Measurements from ENCODE around the gene CYSLTR2. TPM values are rescaled to one million over a fixed set of nuclear protein-coding genes. Genes with fewer than 3 reads are reported as not detected.
"Not testable (repeated sequence)": the region's sequence is repeated elsewhere in the genome, so short reads cannot be mapped to it uniquely, and the experiment has no call there.

The CYSLTR2 gene
- total RNA-seq, 2 donors from 2014 or later = 0.59 to 0.74 TPM

DNA sequence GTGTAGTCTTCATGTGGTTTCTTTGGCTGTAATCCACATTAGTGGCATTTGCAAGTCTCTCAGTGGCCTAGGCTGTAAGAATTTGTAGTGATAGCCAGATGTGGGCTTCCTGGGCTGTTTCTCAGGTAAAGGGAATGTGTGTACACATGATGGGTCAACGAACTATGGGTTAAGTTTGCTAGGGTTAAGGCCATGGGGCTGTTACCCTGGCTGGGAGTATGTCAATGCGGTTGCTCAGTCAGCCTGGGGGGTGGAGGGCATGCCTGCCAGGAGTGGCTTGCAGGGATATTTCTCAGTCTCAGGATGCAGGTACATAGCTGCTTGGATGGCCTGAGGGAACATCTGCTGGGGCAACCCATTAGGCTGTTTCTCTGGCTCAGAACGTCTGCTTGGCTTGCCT is 13.4 kb downstream of the CYSLTR2 start:
- TF ChIP-seq CTCF (IDR thresholded peaks at IDR 0.05) (no peak), POLR2AphosphoS5 (IDR thresholded peaks at IDR 0.05) (no peak), POLR2A (IDR thresholded peaks at IDR 0.05) (no peak)
- Histone ChIP-seq H3K36me3 (no peaks in the 10 kb centered on the region), H3K27me3 (replicated peaks; ENCODE audit: insufficient read depth) (no peaks in the 10 kb centered on the region), H3K4me1 (replicated peaks) (no peaks in the 10 kb centered on the region), H3K9me3 (no peaks in the 10 kb centered on the region), H3K27ac (no peak overlapping the region), H3K4me3 (no peak overlapping the region)
- DNase-seq (ENCODE audit: low spot score) = no peak
- intact Hi-C loops (cut with DNase I) = no loop called here
- WGBS = 61% methylated on average over 3 of the region's 3 CpGs

DNA sequence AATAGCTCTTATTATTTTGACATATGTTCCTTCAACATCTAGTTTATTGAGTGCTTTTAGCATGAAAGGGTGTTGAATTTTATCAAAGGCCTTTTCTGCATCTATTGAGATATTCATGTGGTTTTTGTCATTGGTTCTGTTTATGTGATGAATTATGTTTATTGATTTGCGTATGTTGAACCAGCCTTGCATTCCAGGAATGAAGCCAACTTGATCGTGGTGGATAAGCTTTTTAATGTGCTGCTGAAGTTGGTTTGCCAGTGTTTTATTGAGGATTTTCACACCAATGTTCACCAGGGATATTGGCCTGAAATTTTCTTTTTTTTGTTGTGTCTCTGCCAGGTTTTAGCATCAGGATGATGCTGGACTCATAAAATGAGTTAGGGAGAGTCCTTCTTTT is 17.7 kb downstream of the CYSLTR2 start:
- WGBS = 80% methylated on average over 2 of the region's 2 CpGs
- intact Hi-C loops (cut with DNase I); H3K4me3 ChIP-seq: not testable (repeated sequence)

GRCh38 chr13:48675247-48675646 is 21.5 kb downstream of the CYSLTR2 start:
- Histone ChIP-seq H3K4me3 (no peak overlapping the region), H3K27ac (no peak overlapping the region), H3K9me3 (no peaks in the 10 kb centered on the region), H3K4me1 (replicated peaks) (no peaks in the 10 kb centered on the region), H3K27me3 (replicated peaks; ENCODE audit: insufficient read depth) (no peaks in the 10 kb centered on the region), H3K36me3 (no peaks in the 10 kb centered on the region)
- no peak for DNase-seq (ENCODE audit: low spot score)
- intact Hi-C loops (cut with DNase I) = no loop called here
- 79% methylated on average over 1 of the region's 1 CpG for WGBS
- TF ChIP-seq POLR2AphosphoS5 (IDR thresholded peaks at IDR 0.05) (no peak), CTCF (IDR thresholded peaks at IDR 0.05) (no peak), POLR2A (IDR thresholded peaks at IDR 0.05) (no peak)

More for the DNA sequence above, 17.7 kb downstream of the CYSLTR2 start:
- not testable (repeated sequence) for H3K27ac ChIP-seq; H3K9me3 ChIP-seq; H3K27me3 ChIP-seq (replicated peaks; ENCODE audit: insufficient read depth); H3K36me3 ChIP-seq; H3K4me1 ChIP-seq (replicated peaks); DNase-seq (ENCODE audit: low spot score)

DNA sequence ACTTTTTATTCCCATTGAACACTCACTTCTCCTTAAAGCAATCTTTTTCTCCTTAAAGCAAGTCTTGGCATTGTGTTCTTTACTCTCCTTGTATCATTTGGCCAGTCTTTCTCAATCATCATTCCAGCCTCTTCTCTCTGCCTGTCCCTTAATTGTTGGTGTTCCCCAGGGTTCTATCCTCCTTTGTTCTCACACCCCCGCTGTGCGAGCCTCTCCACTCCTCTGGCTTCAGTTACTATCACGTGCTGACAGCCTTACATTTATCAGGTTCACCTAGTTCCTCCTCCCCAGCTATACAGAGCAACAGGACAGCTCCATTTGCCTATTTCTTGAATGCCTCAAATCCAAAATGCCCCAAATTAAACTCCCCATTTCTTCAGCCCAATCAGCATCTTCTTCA is 24.6 kb downstream of the CYSLTR2 start:
- H3K27ac ChIP-seq = no peak overlapping the region
- H3K9me3 ChIP-seq = no peaks in the 10 kb centered on the region
- DNase-seq (ENCODE audit: low spot score) = no peak
- H3K4me1 ChIP-seq (replicated peaks) = no peaks in the 10 kb centered on the region
- H3K36me3 ChIP-seq = no peaks in the 10 kb centered on the region
- TF ChIP-seq POLR2A (IDR thresholded peaks at IDR 0.05) (no peak), POLR2AphosphoS5 (IDR thresholded peaks at IDR 0.05) (no peak), CTCF (IDR thresholded peaks at IDR 0.05) (no peak)
- intact Hi-C loops (cut with DNase I) = no loop called here
- H3K27me3 ChIP-seq (replicated peaks; ENCODE audit: insufficient read depth) = no peaks in the 10 kb centered on the region
- 73% methylated on average over 3 of the region's 3 CpGs for WGBS
- H3K4me3 ChIP-seq = no peak overlapping the region

GRCh38 chr13:48679941-48680680 is 26.4 kb downstream of the CYSLTR2 start:
- intact Hi-C loops (cut with DNase I) = no loop called here
- no peak for DNase-seq (ENCODE audit: low spot score)
- no peaks in the 10 kb centered on the region for H3K27me3 ChIP-seq (replicated peaks; ENCODE audit: insufficient read depth)
- H3K4me1 ChIP-seq (replicated peaks) = no peaks in the 10 kb centered on the region
- H3K36me3 ChIP-seq = no peaks in the 10 kb centered on the region
- H3K4me3 ChIP-seq = no peak overlapping the region
- 83% methylated on average over 10 of the region's 10 CpGs for WGBS
- TF ChIP-seq POLR2AphosphoS5 (IDR thresholded peaks at IDR 0.05) (no peak), CTCF (IDR thresholded peaks at IDR 0.05) (no peak), POLR2A (IDR thresholded peaks at IDR 0.05) (no peak)
- H3K9me3 ChIP-seq = no peaks in the 10 kb centered on the region
- H3K27ac ChIP-seq = no peak overlapping the region

Data from prostate gland (tissue), 2 donors.